ENCODE data around the gene FAF1.

GRCh38 chr1:50527249-50527986, 432.6 kb downstream of the FAF1 start:
- TF ChIP-seq EP300 (IDR thresholded peaks at IDR 0.05): no peak
- TF ChIP-seq CTCF (IDR thresholded peaks at IDR 0.05): no peak
- TF ChIP-seq POLR2A (IDR thresholded peaks at IDR 0.05): no peak

Measured in tibial nerve (tissue), 4 donors.